ENCODE results near the gene CLTCL1. TPM values are rescaled to one million over a fixed set of nuclear protein-coding genes. Genes with fewer than 3 reads are reported as not detected.
"Not testable (repeated sequence)": the region's sequence is repeated elsewhere in the genome, so short reads cannot be mapped to it uniquely, and the experiment has no call there.

CLTCL1 gene
- polyA plus RNA-seq (ENCODE audit: insufficient read length) = 6.9 TPM
- long read RNA-seq, donor 1 = 0 reads
- long read RNA-seq, donor 2 = 0 reads
- long read RNA-seq, donor 3 = 0 reads
- long read RNA-seq, donor 4 = 0 reads
- long read RNA-seq, donor 5 = 0 reads
- long read RNA-seq, donor 6 = 0 reads
- long read RNA-seq, donor 7 = 0 reads
- long read RNA-seq, donor 8 = 0 reads

DNA sequence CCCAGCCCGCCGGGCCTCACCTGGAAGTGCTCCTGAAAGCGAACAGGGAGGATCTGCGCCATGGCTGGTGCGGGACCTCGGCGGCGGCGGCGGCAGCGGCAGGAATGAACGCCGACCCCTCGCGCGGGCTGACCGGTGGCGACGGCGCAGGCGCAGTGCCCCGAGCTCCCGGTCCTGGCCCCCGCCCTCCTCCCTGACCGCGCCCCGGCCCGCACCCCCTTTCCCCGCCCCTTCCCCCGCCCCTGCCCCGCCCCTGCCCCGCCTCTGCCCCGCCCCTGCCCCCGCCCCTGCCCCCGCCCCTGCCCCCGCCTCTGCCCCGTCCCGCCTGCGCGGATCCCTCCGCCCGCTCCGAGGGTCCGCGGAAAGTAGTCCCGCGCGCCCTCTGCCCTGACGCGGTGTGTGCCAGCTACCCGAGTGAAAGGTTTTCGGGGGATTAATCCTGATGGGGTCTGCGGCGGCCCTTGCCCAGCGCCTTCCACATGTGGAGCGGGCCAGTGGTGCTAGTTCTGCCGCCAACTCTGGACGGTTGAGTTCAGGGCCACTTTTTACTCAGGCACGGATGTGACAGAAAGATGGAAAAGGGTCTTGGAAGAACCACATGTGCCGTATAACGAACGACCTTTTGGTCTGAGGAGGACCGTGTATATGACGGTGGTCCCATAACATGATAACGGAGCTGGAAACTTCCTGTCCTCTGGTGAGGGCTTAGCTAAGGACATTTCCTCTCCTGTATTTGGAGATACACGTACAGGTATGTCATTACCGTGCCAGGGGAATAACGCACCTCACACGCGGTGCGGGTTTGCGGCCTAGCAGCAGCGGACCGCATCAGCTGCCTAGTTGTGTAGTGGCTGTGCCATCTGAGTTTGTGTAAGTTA is at the start of gene CLTCL1:
Gene CLTCL1 (minus strand): TSS at position 140 of the 878 bp plus-strand sequence. CDS start 78 bp downstream, at position 62.
- peak; percentile 71 for DNase-seq

DNA sequence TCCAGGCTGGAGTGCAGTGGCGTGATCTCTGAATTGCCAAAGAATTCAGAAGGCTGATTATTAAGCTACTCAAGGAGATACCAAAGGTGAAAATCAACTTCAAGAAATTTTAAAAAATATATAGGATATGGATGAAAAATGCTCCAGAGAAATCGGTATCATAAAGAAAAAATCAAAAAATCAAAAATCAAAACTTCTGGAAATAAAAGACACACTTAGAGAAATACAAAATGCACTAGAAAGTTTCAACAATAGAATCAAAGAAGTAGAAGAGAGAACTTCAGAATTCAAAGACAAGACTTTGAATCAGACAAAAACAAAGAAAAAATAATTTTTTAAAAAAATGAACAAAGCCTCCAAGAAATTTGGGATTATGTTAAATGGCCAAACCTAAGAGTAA is 45.6 kb upstream of the CLTCL1 start:
- DNase-seq = no peak

DNA sequence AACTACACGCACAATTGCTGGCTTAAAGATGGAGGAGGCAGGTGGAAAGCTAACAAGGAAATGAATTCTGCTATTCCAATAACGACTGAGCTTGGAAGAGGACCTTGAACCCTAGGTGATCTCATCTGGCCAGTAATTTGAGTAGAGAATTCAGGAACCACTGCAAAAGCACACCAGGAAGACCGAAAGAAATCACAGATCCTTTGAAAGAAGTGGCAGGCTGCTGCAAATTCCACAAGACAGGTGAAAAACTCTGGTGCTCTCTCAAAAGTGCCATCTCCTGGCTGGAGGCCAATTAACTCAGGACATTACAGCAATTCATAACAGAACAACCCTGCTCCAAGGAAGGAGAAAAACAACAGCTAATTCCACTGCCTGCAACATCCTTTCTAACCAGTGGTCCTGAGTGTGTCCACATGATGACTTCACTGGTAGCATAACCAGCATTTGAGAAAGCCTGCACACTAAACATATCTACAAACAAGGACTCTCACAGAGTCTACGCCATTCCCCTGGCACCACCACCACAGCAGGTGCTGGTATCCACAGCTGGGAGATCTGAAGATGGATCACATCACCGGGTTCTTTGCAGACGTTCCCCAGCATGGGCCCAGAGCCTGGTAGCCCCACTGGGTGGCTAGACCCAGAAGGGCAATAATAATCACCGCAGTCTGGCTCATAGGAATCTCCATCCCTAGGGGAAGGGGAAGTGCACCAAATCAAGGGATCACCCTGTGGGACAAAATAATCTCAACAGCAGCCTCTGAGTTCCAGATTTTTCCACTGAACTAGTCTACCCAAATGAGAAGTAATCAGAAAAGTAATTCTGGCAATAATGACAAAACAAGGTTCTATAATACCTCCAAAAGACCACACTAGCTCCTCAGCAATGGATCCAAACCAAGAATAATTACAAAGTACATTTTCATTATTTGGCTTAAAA is 44.9 kb upstream of the CLTCL1 start:
- no peak for DNase-seq

DNA sequence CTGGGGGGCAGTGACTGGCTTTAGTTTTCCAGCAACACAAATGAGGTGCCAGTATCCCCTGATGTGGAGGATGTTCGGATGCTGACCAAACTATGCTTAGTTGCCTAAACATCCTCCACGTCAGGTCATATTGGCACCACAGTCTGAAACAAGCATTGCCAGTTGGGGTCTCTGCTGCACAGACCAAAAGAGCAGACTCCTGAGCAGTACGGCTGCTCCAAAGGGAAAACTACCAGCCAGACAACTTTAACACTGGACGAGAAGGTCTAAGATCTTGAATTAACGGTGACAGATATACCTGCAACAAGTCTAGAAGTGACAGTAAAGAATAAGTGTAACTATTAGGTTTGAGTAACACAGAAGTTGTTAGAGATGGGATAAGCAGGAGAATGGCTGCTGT is 40.5 kb upstream of the CLTCL1 start:
- no peak for DNase-seq

DNA sequence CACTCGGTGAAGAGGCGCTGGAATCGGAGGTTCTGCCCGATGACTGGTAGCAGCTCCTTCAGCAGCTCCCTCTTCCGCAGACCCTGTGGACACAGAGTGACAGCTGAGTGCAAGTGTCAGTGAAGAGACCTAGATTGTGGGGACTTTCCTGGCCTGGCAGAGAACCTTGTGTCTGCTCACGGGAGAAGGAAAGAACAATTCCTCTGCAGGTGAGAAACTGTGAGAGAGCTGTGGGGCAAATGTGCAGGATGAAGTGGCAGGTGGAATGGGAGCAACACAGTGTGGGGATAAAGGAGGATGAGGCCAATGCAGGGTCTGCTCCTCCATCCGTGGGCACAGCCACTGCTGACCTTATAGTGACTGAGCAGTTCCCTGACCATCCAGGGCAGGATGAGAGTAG is 40.0 kb upstream of the CLTCL1 start:
- no peak for DNase-seq

DNA sequence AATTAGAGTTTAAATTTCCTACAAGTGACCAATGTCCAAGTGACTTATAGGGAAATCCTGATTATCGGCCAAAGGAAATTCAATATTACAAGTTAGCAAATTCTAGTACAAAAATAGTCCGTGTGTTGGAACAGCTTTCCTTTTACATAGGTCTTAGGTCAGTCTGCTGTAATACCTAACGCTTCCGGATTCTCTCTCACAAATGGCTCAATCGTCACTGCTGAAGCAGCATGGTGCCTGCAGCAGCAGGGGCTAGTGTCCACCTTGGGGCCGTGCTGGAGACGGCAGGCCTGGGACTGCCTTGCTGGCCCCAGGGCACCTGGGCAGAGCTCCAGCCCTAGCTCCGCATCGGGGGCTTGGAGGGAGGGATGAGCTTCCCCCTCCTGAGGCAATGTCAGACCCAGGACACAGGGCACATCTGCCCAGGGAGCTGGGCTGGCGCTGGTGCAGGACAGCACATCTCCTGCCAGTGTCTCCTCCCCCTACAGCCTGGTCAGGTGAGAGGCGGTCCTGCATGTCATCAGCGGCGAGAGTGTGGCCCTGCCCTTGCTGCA is 39.4 kb upstream of the CLTCL1 start:
- DNase-seq = no peak

DNA sequence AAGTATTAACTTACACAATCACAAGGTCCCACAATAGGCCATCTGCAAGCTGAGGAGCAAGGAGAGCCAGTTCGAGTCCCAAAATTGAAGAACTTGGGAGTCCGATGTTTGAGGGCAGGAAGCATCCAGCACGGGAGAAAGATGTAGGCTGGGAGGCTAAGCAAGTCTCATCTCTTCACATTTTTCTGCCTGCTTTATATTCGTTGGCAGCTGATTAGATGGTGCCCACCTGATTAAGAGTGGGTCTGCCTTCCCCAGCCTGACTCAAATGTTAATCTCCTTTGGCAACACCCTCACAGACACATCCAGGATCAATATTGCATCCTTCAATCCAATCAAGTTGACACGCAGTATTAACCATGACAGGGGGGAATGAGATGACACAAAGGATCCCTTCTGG is 38.7 kb upstream of the CLTCL1 start:
- not testable (repeated sequence) for DNase-seq

DNA sequence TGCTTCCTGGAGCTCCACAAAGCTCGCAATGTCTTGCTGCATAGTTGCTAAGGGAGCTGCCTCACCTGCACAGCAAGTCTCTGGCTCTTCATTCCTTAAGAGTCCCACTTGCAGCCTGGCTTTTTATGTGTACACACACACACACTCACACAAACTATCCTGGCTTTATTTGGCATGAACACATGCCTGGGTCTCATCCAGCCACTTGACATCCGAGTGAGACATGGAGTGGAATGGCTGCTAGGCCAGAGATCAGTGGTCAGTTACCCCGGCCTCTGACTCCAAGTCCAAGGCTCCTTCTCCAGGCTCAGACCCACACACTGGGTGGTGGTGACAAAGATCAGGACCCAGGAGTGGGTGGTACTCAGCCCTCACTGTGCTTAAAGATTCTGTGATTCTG is 37.9 kb upstream of the CLTCL1 start:
- no peak for DNase-seq

DNA sequence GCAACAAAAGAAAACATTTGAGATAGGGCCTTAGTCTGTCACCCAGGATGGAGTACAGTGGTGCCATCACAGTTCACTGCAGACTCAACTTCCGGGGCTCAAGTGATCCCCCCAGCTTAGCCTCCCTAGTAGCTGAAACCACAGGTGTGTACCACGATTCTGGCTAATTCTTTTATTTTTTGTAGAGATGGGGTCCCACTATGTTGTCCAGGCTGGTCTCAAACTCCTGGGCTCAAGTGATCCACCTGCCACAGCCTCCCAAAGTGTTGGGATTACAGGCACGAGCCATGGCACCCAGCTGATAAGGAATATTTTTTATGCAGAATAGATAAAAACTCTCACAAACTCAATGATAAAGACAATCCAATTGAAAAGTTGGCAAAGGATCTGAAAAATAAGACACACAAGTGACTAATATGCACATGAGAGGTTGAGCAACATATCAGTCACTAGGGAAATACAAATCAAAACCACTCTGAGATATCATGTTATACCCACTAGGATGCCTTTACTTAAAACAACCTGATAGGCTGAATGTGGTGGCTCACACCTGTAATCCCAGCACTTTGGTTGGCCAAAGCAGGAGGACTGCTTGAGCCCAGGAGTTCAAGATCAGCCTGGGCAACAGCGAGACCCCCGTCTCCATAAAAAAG is 33.9 kb upstream of the CLTCL1 start:
- DNase-seq = no peak

DNA sequence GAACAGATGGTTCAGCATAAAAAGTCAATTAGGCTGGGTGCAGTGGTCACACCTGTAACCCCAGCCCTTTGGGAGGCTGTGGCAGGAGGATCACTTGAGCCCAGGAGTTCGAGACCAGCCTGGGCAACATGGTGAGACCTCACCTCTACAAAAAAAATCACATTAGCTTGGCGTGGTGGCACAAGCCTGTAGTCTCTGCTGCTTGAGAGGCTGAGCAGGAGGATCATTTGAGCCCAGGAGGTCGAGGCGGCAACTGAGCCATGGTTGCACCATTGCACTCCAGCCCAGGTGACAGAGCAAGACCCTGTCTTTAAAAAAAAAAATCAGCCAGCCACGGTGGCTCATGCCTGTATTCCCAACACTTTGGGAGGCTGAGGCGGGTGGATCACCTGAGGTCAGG is 31.9 kb upstream of the CLTCL1 start:
- not testable (repeated sequence) for DNase-seq

DNA sequence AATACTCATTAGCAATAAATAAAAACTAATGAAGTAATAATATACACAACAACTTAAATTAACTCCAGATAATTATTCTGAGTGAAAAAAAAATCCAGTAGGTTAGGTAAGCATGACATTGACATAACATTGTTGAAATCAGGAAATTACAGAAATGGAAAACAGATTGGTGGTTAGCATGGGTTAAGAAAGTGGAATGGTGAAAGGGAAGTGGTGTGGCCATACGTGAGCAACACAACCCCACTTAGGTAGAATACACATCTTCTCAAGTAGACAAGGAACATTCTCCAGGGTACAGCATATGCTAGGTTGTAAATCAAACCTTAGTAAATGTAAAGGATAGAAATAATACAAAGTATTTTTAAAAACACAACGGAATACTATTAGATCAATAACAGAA is 30.2 kb upstream of the CLTCL1 start:
- no peak for DNase-seq

DNA sequence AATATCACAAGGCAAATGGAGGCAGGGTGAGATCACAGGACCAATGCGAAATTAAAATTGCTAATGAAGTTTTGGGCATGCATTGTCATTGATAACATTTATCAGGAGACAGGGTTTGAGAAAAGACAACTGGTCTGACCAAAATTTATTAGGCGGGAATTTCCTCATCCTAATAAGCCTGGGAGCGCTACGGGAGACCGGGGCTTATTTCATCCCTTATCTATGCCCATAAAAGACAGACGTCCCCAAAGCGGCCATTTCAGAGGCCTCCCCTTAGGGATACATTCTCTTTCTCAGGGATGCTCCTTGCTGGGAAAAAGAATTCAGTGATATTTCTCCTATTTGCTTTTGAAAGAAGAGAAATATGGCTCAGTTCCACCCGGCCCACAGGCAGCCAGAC is 28.6 kb upstream of the CLTCL1 start:
- not testable (repeated sequence) for DNase-seq

DNA sequence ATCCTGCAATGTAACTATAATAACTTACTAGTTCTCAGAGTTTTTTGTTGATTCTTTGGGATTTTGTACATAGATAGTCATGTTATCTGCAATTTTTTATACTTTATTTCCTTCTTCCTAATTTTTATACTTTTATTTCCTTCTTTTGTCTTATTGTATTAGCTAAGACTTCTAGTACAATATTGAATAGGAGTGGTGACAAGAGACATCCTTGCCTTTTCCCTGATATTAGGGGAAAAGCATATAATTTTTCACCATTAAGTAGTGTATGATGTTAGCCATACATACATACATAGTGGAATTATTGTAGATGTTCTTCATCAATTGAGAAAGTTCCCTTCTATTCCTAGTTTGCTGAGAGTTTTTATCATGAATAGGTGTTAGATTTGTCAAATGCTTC is 27.8 kb upstream of the CLTCL1 start:
- DNase-seq = no peak

DNA sequence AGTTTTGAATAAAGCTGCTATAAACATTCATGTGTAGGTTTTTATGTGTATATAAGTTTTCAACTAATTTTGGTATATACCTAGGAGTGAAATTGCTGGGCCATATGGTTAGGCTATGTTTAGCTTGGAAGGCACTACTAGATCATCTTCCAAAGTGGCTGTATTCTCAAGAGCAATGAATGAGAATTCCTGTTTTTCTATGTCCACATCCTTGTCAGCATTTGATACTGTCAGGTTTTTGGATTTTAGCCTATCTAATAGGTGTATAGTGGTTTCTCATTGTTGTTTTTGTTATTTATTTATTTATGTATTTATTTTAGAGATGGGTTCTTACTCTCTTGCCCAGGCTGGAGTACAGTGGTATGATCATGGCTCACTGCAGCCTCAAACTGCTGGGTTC is 26.3 kb upstream of the CLTCL1 start:
- no peak for DNase-seq

DNA sequence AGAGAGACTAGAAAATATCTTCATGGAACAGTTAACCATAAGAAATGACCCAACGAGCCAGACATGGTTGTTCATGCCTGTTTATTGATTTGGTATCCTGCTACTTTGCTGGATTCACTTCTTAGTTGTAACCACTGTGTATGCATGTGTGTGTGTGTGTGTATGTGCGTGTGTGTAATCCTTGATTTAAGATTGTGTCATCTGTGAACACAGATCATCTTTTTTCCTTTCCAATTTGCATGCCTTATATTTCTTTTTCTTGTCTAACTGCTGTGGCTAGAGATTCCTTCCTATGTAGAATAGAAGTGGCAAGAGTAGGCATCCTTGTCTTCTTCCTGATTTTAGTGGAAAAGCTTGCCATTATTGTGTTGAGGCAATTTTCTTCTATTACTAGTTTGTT is 16.4 kb upstream of the CLTCL1 start:
- no peak for DNase-seq

DNA sequence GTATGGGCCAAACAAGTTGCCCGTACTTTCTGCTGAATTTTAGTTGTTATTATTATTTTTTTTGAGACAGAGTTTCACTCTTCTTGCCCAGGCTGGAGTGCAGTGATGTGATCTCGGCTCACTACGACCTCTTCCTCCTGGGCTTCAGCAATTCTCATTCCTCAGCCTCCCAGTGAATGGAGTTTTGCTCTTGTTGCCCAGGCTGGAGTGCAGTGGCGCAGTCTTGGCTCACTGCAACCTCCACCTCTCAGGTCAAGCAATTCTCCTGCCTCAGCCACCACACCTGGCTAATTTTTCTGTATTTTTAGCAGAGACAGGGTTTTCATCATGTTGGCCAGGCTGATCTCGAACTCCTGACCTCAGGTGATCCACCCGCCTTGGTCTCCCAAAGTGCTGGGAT is 15.0 kb upstream of the CLTCL1 start:
- not testable (repeated sequence) for DNase-seq

DNA sequence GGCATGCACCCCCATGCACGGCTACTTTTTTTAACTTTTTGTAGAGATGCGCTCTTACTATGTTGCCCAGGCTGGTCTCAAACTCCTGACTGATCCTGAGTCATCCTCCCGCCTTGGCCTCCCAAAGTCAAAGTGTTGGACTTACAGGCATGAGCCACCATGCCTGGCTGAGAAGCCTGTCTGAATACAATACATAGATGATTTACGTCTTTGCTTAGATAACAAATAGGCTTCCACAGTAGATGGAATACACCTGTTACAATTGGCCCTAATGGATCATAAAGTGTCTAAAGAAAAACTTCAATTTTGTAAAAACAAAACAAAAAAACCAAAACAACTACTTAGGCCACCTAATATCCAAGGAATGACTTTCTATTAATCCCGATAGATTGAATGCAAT is 13.0 kb upstream of the CLTCL1 start:
- DNase-seq = no peak

DNA sequence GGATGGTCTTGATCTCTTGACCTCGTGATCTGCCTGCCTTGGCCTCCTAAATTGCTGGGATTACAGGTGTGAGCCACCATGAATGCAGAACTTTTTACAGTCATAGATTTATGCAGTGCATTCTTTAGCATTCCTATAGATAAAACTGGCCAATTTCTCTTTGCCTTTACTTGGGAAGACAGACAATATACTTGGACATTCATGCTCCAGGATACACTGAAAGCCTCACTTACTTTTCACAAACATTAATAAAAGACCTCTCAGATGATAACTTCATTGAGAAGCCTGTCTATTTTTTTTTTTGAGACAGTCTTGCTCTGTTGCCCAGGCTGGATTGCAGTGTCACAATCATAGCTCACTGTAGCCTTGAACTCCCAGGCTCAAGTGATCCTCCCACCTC is 12.3 kb upstream of the CLTCL1 start:
- DNase-seq = no peak

DNA sequence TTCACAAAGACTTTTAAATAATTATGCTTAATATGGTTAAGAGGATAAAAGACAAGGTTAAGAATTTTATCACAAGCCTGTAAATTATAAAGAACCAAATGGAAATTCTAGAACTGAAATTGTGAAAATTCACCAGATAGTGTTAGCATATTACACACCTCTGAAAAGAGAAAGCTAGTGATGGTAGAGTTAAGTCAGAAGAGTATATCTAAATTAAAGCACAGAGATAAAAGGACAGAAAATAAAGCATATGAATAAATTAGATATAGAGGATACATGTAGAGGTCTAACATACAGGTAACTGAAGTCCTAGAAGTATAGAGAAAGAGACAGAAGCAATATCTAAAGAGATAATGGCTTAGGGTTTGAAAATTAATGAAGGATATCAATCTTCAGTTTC is 4.2 kb upstream of the CLTCL1 start:
- no peak for DNase-seq

DNA sequence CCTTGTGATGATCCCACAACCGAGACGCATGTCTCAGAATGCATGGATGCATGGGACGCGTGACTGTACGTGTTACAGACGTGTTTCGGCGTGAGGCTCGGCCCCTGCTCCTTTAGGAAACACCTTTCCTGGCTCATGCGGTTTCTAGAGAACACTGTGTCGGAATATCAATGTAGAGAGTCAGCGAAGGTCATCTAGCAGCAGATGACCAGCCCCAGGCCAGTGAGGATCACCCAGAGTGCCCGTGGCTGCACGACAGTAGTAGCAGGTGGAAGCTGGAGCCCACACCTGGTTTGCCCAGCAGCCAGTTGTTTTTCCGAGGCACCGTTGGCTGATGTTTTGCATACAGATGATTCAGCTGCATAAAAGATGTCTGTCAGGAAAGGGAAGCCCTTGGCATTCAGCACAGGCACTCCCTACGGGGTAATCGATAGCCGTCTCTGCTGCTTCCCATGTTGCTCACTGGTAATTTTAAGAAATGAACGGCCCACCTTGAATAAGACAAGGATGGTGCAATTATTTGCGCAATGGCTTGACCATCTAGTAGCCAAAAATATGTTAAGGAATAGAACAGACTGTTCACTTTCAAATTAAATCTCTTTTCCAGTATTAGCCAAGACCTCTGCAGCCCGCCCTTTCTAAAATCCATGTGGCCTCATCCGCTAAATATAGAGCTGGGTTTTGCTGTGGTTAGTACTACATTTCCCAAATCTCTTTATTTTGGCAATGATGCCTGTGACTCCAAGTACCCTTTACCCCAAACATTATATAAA is 1.1 kb upstream of the CLTCL1 start:
- no peak for DNase-seq

DNA sequence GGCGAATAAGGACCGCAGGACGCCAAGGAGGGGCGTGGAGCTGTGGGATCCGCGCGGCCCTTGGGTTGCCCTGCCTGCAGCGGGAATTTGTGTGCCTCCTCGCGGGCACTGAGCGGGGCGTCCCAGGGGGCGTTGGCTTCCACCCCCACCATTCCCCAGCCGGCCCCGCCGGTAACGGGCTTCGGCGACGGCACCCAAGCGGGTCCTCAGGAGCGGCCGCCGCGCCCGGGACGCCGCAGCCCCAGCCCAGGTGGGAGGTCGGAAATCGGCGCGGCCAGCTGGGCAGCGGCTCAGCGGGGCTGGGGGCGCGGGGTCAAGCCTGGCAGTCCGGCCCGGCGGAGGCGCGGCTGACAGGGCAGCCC is 320 bp downstream of the CLTCL1 start:
- DNase-seq = no peak

Measured in left kidney (tissue), 8 donors.